Measurements from ENCODE around the gene GPNMB.

DNA sequence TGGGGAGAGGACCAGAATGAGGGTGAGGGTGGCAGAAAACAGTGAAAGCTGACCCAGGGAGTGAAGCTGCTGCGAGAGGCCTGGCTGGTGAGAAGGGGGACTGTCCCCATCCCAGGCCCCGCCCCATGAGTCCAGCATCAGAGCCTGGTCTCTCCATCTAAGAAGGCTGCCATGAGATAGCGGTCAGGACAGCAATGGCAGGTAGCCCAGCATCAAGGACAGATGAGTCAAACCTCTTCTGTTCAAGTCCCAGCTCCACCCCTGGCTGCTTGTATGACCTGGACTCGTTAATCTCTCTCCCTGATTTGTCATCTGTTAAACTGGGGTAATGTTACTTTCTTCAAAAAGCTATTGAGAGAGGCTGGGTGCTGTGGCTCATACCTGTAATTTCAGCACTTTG lies 22.2 kb downstream of the GPNMB start:
- TF ChIP-seq, protein P1, sequence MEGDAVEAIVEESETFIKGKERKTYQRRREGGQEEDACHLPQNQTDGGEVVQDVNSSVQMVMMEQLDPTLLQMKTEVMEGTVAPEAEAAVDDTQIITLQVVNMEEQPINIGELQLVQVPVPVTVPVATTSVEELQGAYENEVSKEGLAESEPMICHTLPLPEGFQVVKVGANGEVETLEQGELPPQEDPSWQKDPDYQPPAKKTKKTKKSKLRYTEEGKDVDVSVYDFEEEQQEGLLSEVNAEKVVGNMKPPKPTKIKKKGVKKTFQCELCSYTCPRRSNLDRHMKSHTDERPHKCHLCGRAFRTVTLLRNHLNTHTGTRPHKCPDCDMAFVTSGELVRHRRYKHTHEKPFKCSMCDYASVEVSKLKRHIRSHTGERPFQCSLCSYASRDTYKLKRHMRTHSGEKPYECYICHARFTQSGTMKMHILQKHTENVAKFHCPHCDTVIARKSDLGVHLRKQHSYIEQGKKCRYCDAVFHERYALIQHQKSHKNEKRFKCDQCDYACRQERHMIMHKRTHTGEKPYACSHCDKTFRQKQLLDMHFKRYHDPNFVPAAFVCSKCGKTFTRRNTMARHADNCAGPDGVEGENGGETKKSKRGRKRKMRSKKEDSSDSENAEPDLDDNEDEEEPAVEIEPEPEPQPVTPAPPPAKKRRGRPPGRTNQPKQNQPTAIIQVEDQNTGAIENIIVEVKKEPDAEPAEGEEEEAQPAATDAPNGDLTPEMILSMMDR (IDR thresholded peaks at IDR 0.05), result no peak
- TF ChIP-seq POLR2AphosphoS5 (IDR thresholded peaks at IDR 0.05) (no peak), EP300 (IDR thresholded peaks at IDR 0.05) (no peak)
